SU-DHL-6 (cell line): ENCODE results near the gene FBXO46.

Source experiments
- CTCF ChIP-seq: fragments of 200-600 bp; sonication (generic); IDR thresholded peaks from one replicate; pipeline ENCODE4 v1.5.1; 2017; ENCODE audit warnings: antibody characterized with exemption, mild to moderate bottlenecking, low read length, moderate library complexity; ENCODE audit not compliant: insufficient read depth, poor library complexity, severe bottlenecking
- EZH2phosphoT487 ChIP-seq: fragments of 200-600 bp; sonication (generic), shearing (Covaris generic); conservative IDR thresholded peaks from 2 replicates; pipeline ENCODE4 v1.6.1; 2018; ENCODE audit warnings: mild to moderate bottlenecking, antibody characterized with exemption, low read length, moderate library complexity, mixed read lengths

DNA sequence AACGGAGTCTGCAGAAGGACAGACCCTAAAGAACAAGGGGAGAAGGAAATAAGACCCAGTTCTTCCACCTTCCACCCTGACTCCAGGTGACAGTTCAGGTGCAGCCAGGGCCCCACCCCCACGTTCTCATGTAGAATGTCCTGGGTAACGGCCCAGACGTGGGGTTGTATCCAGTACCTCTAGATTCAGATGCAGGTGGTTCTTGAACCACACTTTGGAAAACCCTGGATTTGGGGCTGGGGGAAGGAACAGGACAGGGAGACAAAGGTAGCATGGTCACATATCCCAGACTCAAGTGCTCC, 49.4 kb upstream of the FBXO46 start:
- no peak for TF ChIP-seq CTCF
- TF ChIP-seq EZH2phosphoT487 = no peak
